C1 segment of cervical spinal cord (tissue), 14 donors: ENCODE data around the gene DNLZ.

Experiments used
- DNase-seq, 14 donors: peaks; one replicate each; lab custom pipeline; 2025; lab: John Stamatoyannopoulos, UW

DNLZ gene

DNA sequence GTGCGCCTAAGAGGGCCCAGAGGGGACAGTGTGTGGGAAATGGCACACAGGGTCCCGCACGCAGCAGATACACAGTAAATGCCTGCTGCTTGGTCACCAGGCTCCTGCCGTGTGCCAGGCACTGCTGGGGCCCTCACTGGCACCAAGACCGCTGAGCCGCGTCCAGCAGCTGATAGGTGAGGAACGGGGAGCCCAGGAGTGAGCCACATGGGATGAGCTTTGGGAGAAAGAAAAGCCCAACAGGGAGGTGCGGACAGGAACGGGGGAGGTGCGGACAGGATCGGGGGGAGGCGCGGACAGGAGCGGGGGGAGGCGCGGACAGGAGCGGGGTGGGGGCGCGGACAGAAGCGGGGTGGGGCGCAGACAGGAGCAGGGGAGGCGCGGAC lies 19.7 kb downstream of the DNLZ start:
- DNase-seq, result no peak

DNA sequence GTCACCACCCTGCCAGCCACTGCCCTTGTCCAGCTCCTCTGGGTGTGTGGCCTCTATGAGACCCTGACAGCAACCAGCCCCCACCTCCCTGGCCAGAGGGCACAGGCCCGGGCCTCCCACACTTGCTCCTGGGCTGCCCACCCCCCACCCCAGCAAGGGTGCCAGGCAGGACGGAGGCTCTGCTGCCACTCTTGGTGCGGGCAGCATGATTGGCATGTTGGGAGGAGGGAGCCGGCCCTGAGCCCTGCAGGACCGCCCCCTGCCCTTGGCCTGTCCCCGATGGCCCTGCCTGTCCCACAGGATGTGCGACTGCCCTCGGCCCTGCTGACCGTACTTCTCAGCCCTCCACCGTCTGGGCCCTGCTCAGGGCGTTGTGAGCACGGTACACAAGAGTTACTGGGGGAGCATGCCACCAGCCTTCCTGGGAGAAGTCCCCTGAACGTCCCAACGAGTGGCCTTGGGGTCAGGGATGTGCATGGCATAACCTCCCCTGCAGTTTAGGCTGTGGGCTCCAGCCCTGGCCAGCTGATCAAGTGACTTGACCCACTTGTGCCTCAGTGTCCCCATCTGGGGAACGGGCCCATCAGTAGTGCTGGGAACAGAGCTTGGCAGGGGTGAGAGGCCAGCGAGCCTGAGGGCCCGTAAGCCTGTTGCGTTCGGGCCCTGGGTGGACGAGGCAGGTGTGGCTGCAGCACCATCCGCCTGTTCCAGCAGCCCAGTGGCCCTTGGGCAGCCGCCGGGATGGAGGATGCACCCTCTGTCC lies 20.2 kb downstream of the DNLZ start:
- DNase-seq, result no peak

DNA sequence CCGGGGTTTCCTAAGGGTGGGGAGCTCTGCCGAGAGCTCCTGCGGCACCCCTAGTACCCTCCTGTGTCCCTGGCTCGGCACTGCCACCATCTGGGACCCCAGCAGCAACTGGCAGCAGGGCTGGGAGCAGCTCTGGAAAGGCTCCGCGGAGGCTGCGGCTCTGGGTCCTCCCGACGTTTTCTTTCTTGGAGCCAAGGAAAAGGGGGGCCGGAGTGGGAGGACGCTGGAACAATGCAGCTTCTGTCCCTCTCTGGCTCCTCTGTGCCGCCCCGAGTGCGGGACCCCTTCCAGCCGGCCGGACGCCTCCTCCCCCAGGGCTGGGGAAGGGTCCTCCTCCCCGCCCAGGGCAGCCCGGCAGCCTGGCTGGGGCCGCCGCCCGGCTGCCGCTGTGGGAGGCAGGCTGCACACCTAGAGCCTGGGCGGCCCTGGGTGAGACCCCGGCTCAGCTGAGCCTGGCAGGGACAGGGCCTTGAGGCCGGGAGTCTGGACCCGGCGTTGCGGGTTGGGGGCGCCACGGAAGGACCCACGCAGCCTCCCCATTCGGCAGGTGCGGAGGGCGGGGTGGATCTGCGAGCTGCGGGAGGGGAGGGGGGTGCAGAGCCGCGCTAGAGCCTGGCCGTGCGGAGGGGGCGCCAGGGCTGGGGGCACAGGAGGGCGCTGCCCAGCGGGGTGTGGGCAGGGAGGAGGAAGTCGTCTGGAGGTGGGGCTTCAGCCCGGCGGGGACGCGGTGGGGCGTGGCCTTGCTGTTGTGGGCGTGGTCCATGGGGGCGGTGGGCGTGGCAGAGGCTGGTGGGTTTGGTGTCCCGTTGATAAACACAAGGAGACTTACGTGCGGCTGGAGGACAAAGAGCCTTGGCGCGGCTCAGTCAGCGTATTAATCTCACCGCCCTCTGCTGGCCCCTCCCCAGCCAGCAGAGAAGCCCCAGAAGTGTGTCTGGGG lies 21.1 kb downstream of the DNLZ start:
- DNase-seq, result peak in 12 of 14 donors; percentile 39 to 75 (median 58)

DNA sequence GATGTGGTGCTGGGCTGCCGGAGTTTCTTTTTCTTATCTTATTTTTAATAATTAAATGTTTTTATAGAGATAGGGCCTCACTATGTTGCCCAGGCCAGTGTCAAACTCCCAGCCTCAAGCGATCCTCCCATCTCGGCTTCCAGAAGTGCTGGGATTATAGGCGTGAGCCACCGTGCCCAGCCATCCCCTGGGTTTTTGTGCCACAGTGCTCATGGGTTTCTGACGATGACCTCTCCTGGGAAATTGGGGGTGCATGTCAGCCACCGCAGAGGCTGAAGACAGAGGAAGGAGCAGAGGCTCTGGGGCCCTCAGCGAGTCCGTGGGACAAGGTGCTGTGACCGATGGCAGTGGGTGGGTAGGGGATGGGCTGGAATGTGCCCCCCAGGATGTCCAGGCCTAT lies 21.8 kb downstream of the DNLZ start:
- DNase-seq, result no peak

DNA sequence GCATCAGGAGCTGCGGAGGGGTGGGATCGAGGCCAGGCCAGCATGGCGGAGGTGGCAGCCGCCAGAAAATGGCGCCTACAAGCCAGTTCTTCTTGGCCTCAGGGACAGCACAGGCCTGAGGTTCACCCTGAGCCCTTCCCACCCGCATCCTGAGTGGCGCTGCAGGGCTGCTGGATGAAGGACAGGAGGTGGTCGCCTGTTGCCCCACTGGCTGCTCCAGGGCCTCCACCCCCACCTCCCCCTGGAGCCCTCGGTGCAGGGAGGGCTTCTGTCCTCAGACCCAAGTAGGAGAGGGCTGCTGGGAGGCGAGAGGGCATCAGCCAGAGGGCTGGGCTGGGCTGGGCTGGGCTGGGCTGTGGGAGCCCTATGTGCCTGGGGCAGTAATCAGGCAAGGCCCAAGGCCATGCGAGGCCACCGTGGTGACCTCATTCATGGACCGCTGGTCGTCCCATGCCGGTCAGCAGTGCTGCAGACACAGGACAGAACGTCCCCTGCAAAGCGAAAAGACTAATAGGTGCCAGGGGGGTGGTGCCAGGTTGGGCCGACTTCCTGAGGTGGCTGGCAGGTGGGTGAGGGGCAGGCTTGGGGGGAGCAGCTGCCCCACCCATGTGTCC lies 22.4 kb downstream of the DNLZ start:
- DNase-seq, result peak in 4 of 14 donors; percentile 21 to 68 (median 28)

DNA sequence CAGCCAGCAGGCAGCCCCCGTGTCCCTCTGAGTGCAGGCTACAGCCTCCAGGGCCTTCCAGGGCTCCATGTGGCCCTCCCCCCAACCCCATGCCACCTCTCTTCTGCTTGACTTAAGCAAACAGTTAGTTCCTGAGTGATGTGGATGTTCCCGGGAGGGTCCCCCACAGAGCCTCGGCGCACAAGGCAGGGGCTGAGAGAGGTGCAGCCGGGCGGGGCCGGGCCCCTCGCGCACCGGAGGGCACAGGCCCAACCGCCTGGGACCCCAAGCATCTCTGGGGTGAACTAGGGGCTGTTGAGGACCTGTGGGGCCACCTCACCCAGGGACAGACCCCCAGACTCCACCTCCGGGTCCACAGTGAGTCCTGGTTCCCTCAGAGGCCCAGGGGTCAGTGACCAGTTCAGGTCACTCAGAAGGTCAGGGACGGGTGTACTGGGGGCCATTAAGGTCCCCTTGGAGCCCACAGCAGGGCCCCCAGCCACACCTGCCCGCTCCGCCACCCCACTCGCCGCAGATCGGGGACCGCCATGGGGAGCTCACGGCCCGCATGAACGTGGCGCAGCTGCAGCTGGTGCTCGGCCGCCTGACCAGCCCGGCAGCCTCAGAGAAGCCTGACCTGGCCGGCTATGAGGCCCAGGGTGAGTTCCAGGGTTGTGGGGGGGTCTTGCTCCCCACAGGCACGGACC lies 23.0 kb downstream of the DNLZ start:
- no peak for DNase-seq

DNA sequence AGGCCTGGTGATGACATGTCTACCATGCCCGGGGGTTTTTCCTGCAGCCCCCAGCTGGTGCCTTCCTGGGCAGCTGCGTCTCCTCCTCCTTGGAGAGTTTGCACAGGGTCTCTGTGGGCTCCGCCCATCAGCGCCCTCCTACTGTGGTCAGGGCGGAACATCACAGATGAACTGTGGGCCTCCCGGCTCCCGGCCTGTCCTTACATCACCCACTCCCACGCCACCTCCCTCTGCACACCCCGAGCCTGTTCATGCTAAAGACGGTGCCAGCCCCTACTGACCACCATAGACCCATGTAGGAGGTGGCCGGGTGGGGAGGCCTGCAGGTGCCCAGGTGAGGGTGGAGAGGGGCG lies 23.6 kb downstream of the DNLZ start:
- DNase-seq, result no peak

DNA sequence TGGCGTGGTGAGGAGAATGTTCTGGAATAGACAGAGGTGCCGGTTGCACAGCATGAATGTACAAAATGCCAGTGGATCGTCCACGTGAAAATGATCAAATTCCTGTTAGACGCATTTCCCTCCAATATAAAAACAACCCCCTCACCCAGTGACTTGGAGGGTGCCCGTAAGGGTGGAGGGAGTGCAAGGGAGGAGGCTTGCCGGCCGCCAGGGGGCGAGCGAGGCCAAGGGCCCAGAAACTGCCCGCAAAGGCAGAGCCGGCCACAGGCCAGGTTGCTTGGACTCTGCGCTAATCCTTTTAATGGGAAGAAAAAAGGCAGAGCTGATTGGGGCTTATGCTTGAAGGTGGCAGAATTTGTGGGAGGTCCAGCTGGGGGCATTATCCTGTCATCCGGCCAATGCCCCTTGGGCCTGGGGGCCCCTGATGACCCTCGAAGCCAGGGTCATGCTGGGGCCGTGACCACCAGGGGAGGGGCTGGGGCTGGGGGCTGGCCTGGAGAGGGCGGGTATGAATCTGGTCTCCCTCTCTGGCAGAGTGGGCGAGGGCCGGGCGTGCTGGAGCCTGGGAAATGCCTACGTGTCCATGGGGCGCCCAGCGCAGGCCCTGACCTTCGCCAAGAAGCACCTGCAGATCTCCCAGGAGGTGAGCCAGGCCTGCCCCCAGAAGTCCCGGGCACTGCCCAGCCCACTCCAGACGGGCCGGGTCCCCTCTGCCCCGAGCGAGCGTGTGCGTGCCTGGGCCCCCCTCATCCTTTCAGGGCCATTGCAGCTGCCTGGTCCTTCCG lies 24.2 kb downstream of the DNLZ start:
- peak in 10 of 14 donors; percentile 10 to 80 (median 46) for DNase-seq

DNA sequence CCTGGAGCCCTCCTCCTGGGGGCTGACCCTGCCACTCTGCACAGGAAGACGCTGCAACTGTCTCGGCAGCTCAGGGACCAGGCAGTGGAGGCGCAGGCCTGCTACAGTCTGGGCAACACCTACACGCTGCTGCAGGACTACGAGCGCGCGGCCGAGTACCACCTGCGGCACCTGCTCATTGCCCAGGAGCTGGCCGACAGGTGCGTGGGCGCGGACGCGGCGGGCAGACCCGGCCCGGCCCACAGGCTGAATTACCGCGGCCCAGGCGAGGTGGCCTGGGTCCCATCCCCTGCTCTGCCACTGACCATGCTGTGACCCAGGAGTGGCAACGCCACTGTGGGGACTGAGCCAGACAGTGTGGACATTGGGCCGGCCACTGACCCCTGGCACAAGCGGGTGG lies 25.0 kb downstream of the DNLZ start:
- no peak for DNase-seq

DNA sequence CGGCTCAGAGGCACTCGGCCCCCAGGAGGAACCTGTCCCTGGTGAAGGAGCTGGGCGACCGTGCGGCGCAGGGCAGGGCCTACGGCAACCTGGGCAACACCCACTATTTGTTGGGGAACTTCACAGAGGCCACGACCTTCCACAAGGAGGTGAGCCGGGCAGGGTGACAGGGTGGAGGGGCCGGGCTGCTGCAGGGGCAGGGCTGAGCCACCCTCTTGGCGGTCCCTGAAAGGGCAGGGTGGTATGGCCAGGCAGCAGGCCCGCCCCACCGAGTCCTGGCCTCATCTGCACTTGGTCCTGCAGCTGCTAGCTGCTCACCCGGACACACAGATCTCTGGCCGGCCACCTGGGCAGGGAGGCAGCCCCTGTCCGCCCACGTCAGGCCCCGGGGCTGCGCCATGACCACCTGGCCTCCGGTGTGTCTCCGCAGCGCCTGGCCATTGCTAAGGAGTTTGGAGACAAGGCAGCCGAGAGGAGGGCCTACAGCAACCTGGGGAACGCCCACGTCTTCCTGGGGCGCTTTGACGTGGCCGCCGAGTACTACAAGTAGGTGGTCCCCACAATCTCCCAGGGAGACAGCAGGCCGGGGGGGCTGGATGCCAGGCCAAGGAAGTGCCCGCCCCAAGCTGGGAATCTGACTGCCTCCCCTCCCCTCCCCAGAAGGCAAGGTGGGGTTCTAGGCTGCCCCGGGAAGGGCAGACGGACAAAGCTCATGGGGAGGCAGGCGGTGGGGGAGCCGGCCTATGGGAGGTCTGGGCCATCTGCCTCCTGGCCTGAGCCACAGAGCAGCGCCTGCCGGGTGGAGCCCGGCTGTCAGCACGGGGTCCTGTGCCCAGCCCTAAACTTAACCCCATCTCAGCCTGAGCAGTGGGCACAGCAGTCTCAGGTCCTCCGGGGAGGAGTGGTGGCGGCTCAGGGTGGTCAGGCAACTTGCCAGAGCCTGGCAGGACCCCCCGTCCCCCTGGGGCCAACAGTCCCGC lies 25.8 kb downstream of the DNLZ start:
- DNase-seq, result no peak

DNA sequence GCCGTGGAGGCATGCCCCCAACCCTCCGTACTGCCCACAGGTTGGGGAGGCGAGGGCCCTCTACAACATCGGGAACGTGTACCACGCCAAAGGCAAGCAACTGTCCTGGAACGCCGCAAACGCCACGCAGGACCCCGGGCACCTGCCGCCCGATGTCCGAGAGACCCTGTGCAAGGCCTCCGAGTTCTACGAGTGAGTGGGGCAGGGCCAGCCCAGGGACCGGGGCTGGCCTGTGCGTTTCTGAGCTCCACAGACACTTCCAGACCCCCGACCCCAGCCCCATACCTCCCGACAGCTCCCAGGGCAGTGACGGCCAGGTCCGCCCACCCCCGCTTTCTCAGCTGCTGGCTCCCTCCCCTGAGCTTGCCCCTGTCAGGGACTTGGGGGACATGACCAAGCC lies 26.7 kb downstream of the DNLZ start:
- no peak for DNase-seq

DNA sequence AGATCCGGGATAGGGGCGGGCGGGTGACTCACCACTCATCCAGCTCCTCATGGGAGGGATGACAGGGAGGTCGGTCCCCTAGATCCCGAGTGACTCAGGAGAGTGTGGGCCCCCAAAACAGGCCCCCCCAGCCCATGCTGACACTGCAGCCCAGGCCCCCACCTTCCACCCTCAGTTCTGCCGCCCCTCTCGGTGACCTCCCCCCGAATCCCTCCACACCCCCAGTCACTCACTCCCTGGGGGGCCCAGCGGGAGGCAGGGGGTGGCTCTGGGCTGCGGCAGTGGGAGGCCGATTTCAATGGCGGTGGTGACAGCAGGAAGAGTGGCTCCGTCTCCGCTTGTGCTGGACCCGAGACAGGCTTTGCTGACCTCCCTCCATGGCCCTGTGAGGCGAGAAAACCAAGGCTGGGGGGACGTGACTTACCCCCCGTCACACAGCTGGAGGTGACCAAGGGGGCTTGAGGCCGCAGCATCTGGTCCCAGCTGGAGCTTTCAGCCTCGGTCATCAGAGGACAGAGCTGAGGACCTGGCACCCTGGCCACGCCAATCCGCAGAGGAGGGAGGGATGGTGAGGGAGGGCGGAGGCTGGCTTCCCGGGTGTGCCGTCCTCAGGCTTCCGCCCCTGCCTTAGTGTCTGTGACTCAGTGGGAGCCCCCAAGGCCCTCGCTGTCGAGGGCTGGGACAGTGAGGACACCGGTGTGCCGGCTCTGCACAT lies 27.2 kb downstream of the DNLZ start:
- DNase-seq, result no peak

DNA sequence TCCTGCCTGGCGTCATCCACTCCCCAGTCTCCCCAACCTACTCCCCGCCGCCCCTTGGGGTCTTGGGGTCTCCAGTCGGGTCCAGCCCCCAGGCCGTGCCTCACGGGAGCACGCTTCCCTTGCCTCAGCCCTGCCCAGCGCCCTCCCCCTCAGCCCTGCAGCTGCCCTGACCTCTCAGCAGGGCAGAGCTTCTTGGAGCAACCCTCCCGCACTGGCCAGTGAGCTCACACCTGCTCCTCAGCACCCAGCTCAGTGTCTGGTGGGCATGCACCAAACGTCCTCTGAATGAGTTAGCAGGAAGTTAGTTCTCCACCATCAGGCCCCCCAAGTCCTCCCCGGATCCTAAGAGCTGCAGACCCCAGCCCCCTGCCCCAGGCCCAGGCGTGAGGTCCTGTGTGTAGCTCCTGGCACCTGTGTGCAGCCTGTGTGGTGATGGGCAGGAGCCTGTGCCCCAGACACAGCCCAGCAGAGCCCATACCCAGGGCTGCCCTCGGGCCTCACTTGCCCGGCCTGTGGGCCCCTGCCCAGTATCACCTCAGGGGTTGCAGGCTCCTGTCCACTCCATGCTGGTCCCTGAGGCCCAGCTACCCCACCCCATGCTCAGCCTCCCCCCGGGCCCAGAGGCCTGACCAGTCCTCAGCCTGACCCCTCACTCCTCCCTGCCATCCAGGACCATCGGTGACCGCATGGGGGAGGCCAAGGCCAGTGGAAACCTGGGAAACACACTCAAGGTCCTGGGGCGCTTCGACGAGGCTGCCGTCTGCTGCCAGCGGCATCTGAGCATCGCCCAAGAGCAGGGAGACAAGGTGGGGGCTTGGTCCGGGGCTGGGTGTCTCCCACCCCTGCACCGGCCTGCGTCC lies 28.0 kb downstream of the DNLZ start:
- DNase-seq, result no peak

DNA sequence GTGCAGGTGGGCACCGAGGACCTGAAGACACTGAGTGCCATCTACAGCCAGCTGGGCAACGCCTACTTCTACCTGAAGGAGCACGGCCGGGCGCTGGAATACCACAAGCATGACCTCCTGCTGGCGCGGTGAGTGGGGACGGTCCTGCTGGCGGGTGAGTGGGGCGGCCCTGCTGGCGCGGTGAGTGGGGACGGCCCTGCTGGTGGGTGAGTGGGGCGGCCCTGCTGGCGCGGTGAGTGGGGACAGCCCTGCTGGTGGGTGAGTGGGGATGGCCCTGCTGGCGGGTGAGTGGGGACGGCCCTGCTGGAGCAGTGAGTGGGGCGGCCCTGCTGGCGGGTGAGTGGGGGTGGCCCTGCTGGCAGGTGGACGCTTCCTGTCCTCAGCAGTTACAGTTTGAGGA lies 29.0 kb downstream of the DNLZ start:
- DNase-seq, result no peak

DNA sequence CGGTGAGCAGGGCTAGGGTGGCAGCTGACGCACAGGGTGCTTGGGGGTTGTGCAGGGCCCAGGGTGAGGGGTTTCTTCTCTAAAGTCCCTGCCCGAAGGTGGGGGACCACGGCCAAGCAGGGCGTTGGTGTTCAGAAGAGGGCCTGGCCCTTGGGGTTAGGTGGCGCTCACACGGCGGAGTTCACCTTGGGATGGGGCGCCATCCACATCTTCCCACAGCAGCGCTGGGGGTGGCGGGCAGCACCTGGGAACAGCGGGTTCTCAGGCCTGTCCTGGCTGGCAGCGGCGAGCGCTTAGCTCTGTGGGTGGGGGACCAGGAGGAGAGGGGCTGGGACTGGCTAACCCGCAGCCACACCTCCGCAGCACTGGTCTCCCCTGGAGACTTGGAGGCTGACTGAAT lies 30.1 kb downstream of the DNLZ start:
- DNase-seq, result no peak

DNA sequence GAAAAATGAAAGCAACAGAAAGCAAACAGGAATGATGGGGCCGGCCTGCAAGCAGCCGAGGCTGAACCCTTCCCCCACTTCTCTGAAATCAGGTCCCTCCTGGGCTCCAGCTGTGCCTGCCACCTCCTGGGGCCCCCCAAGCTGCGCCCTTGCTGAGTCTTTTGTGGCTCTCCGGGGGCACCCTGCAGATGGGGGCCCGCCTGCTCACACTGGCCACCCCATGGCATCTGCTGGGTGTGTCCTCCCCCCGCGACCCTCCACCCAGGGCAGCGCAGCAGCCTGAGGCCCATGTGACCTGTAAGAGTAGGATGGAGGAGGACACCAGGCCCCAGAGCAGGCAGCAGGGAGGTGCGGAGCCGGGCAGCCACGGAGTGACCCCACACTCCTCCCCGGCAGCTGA lies 30.5 kb downstream of the DNLZ start:
- DNase-seq, result no peak

DNA sequence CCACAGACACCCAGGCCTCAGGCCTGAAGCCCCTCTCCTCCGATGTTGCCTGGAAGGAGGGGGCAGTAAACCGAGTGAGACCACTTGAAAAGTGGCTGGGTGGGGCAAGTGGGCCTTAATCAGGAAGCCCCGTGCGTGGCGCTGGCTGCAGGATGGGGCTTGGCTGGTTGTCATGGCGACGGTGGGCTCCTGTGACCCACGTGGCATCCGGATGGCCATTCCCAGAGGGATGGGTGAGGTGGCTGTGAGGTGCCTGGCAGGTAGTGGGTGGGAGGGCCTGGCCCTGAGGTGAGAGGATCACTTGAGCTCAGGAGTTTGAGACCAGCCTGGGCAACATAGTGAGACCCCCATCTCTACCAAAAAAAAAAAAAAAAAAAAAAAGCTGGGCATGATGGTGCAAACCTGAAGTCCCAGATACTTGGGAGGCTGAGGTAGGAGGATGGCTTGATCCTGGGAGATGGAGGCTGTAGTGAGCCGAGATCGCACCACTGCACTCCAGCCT lies 31.0 kb downstream of the DNLZ start:
- no peak for DNase-seq
